HEK293 (cell line): ENCODE data around the gene MACROH2A1.

Experiments
- KLF10 ChIP-seq: fragments of 450-650 bp; IDR thresholded peaks from 2 replicates; pipeline ENCODE4 v1.5.1; 2018; ENCODE audit warnings: missing biosample characterization, mild to moderate bottlenecking, missing genetic modification characterization
- MZF1 ChIP-seq: fragments of 450-650 bp; formaldehyde crosslinking; IDR thresholded peaks from 2 replicates; pipeline ENCODE4 v1.5.1; 2017; ENCODE audit warnings: missing biosample characterization, missing genetic modification characterization, borderline replicate concordance
- ZBTB7A ChIP-seq: fragments of 450-650 bp; formaldehyde crosslinking; IDR thresholded peaks from 2 replicates; pipeline ENCODE4 v1.5.1; 2016; ENCODE audit warnings: low read depth, missing biosample characterization, missing genetic modification characterization
- ZNF24 ChIP-seq: fragments of 450-650 bp; formaldehyde crosslinking; IDR thresholded peaks from 2 replicates; pipeline ENCODE4 v1.5.1; 2016; ENCODE audit warnings: missing biosample characterization, missing genetic modification characterization
- TF ChIP-seq, protein P1 (sequence below): fragments of 450-650 bp; formaldehyde crosslinking; IDR thresholded peaks from 2 replicates; pipeline ENCODE4 v1.5.1; 2016; ENCODE audit warnings: missing biosample characterization, missing genetic modification characterization
- TF ChIP-seq, protein P2 (sequence below): fragments of 450-650 bp; formaldehyde crosslinking; IDR thresholded peaks from 2 replicates; pipeline ENCODE4 v1.5.1; 2016; ENCODE audit warnings: missing biosample characterization, missing genetic modification characterization, low read depth
- TF ChIP-seq, protein P3 (sequence below): fragments of 450-650 bp; formaldehyde crosslinking; IDR thresholded peaks from 2 replicates; pipeline ENCODE4 v1.5.1; 2016; ENCODE audit warnings: missing biosample characterization, missing genetic modification characterization

DNA sequence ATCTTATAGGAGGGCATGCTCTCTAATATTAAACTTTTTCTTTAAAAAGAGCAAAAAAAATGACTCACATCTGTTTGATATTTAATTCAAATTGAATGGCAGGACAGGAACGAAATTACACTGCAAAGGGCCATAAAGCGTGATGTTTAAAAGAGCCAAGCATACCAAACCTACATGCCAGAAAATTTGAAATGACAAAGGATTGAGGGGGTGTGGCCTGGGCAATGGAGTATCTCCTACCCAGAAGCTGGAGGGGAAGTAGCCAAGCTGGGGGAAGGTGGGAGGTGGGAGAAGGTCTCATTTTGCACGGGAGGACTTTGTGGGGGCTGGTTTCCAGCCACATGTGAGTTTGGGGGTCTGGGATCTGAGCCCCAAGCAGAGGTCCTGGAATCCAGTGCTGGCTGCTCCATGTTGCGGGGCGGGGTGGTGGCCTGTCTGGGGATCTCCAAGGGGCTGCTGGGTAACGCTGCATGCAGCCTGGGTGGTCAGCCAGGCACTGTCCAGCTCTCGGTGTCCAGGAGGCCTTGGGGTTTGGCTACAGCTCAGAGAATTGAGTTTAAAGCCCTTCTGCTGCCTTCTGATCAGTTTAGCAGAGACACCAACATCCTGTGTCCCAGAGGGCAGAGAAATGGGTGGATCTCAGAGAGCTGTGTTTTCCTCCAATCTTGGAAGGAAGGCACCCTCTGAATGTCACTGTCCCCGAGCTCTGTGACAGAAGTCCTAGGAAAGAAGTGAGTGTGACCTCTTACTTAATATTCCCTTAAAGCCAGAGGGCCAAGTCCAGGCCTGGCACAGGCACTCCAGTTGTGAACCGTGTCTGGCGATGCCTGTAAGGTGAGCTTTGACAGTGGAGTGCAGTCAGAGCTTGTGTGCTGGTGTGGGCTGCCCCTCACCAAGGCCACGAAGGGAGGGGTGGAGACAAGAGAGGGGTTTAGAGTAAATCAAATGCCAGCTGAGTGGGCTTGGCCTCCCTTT, 40.5 kb upstream of the MACROH2A1 start:
- TF ChIP-seq, protein P1, sequence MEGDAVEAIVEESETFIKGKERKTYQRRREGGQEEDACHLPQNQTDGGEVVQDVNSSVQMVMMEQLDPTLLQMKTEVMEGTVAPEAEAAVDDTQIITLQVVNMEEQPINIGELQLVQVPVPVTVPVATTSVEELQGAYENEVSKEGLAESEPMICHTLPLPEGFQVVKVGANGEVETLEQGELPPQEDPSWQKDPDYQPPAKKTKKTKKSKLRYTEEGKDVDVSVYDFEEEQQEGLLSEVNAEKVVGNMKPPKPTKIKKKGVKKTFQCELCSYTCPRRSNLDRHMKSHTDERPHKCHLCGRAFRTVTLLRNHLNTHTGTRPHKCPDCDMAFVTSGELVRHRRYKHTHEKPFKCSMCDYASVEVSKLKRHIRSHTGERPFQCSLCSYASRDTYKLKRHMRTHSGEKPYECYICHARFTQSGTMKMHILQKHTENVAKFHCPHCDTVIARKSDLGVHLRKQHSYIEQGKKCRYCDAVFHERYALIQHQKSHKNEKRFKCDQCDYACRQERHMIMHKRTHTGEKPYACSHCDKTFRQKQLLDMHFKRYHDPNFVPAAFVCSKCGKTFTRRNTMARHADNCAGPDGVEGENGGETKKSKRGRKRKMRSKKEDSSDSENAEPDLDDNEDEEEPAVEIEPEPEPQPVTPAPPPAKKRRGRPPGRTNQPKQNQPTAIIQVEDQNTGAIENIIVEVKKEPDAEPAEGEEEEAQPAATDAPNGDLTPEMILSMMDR, result no peak
- TF ChIP-seq, protein P2, sequence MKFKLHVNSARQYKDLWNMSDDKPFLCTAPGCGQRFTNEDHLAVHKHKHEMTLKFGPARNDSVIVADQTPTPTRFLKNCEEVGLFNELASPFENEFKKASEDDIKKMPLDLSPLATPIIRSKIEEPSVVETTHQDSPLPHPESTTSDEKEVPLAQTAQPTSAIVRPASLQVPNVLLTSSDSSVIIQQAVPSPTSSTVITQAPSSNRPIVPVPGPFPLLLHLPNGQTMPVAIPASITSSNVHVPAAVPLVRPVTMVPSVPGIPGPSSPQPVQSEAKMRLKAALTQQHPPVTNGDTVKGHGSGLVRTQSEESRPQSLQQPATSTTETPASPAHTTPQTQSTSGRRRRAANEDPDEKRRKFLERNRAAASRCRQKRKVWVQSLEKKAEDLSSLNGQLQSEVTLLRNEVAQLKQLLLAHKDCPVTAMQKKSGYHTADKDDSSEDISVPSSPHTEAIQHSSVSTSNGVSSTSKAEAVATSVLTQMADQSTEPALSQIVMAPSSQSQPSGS (tag by site-specific recombination), result no peak
- TF ChIP-seq, protein P3, sequence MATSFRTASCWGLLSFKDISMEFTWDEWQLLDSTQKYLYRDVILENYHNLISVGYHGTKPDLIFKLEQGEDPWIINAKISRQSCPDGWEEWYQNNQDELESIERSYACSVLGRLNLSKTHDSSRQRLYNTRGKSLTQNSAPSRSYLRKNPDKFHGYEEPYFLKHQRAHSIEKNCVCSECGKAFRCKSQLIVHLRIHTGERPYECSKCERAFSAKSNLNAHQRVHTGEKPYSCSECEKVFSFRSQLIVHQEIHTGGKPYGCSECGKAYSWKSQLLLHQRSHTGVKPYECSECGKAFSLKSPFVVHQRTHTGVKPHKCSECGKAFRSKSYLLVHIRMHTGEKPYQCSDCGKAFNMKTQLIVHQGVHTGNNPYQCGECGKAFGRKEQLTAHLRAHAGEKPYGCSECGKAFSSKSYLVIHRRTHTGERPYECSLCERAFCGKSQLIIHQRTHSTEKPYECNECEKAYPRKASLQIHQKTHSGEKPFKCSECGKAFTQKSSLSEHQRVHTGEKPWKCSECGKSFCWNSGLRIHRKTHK (tag by site-specific recombination), result no peak
- TF ChIP-seq KLF10 (tag by site-specific recombination) (no peak), ZNF24 (tag by site-specific recombination) (no peak), MZF1 (tag by site-specific recombination) (no peak), ZBTB7A (tag by site-specific recombination) (no peak)
